ENCODE measurements around the gene DOCK2.
"Not testable (repeated sequence)": the region's sequence is repeated elsewhere in the genome, so short reads cannot be mapped to it uniquely, and the experiment has no call there.

DOCK2 gene

GRCh38 chr5:169944922-169945680 is 308.0 kb downstream of the DOCK2 start:
- Histone ChIP-seq H3K27ac (no peak overlapping the region), H3K4me3 (no peak overlapping the region)
- TF ChIP-seq CTCF (IDR thresholded peaks at IDR 0.05) = no peak
- DNase-seq (ENCODE audit: low spot score) = no peak

GRCh38 chr5:169945831-169946261 is 308.8 kb downstream of the DOCK2 start:
- Histone ChIP-seq H3K27ac (peak overlapping the region in 1 of 2 donors; percentile 7), H3K4me3 (no peak overlapping the region)
- TF ChIP-seq CTCF (IDR thresholded peaks at IDR 0.05) = no peak
- DNase-seq (ENCODE audit: low spot score) = no peak

GRCh38 chr5:169946743-169947295 is 309.7 kb downstream of the DOCK2 start:
- DNase-seq (ENCODE audit: low spot score) = no peak
- no peak overlapping the region for H3K27ac ChIP-seq
- TF ChIP-seq CTCF (IDR thresholded peaks at IDR 0.05) = no peak
- H3K4me3 ChIP-seq = no peak overlapping the region

- Histone ChIP-seq H3K27ac (no peak overlapping the region), H3K4me3 (no peak overlapping the region)
- DNase-seq (ENCODE audit: low spot score) = no peak
- TF ChIP-seq CTCF (IDR thresholded peaks at IDR 0.05) = no peak
Observed at GRCh38 chr5:169950333-169950732, 313.3 kb downstream of the DOCK2 start.

GRCh38 chr5:169953196-169953595 is 316.1 kb downstream of the DOCK2 start:
- peak; percentile 9 for DNase-seq (ENCODE audit: low spot score)
- H3K27ac ChIP-seq, H3K4me3 ChIP-seq: not testable (repeated sequence)

- peak; percentile 26 for DNase-seq (ENCODE audit: low spot score)
- TF ChIP-seq CTCF (IDR thresholded peaks at IDR 0.05) = no peak
- Histone ChIP-seq H3K4me3 (no peak overlapping the region), H3K27ac (no peak overlapping the region)
Observed at GRCh38 chr5:169954786-169955185, 317.7 kb downstream of the DOCK2 start.

GRCh38 chr5:169956126-169956525 is 319.1 kb downstream of the DOCK2 start:
- no peak for TF ChIP-seq CTCF (IDR thresholded peaks at IDR 0.05)
- Histone ChIP-seq H3K27ac (no peak overlapping the region), H3K4me3 (no peak overlapping the region)
- no peak for DNase-seq (ENCODE audit: low spot score)
